Measurements from ENCODE around the gene ZBTB20. TPM values are rescaled to one million over a fixed set of nuclear protein-coding genes. Genes with fewer than 3 reads are reported as not detected.

Gene ZBTB20
- total and polyA plus RNA-seq, 2 donors (not counting 1 experiment from before 2014, with no cell fraction given): 4.0 to 123 TPM

- CTCF ChIA-PET: no interaction called here
- TF ChIP-seq CTCF (IDR thresholded peaks at IDR 0.05): no peak
- DNase-seq: no peak
- Histone ChIP-seq H3K9me3 (ENCODE audit: control extremely low read depth in 1 of 3, control insufficient read depth in 2 of 3, insufficient read depth in 1 of 3, low read length in 2 of 3) (no peaks in the 10 kb centered on the region), H3K79me2 (ENCODE audit: control insufficient read depth, insufficient read depth, low read length) (no peaks in the 10 kb centered on the region), H2AFZ (ENCODE audit: insufficient read depth, low read depth, low read length, poor library complexity, severe bottlenecking) (no peak overlapping the region), H3K36me3 (replicated peaks in 1 of 2; ENCODE audit: control extremely low read depth in 1 of 2, control insufficient read depth in 1 of 2, extremely low read depth in 1 of 2, insufficient read depth in 2 of 2, low read length in 1 of 2) (no peaks in the 10 kb centered on the region), H4K20me1 (ENCODE audit: control insufficient read depth, insufficient read depth, low read length, poor library complexity, severe bottlenecking) (no peaks in the 10 kb centered on the region), H3K27ac (ENCODE audit: low read length in 2 of 2) (no peak overlapping the region), H3K4me3 (ENCODE audit: control extremely low read depth in 1 of 5, extremely low read depth in 1 of 5, insufficient read depth in 1 of 5, low read depth in 2 of 5, low read length in 4 of 5) (no peak overlapping the region), H3K4me1 (ENCODE audit: control insufficient read depth in 2 of 2, insufficient read depth in 2 of 2, low read length in 2 of 2) (no peaks in the 10 kb centered on the region), H3K9ac (ENCODE audit: low read length) (no peak overlapping the region), H3K4me2 (replicated peaks; ENCODE audit: low read depth, low read length, poor library complexity, severe bottlenecking) (no peak overlapping the region), H3K27me3 (replicated peaks in 1 of 4; ENCODE audit: control extremely low read depth in 1 of 4, control insufficient read depth in 3 of 4, insufficient read depth in 4 of 4, low read length in 3 of 4) (no peaks in the 10 kb centered on the region)
- H3K9me3 Mint-ChIP-seq (ENCODE audit: insufficient read depth): no peaks in the 10 kb centered on the region
- POLR2A ChIA-PET: no interaction called here
- no peaks in the 10 kb centered on the region for H3K27me3 Mint-ChIP-seq
- no peak for ATAC-seq (ENCODE audit: low read depth)
- no CpG with 5 or more reads among the region's 2 CpGs for WGBS (ENCODE audit: insufficient coverage)
- no peak overlapping the region for H3K4me3 Mint-ChIP-seq
- H3K4me1 Mint-ChIP-seq: no peaks in the 10 kb centered on the region
- intact Hi-C loops (cut with micrococcal nuclease): no loop called here
- H3K27ac Mint-ChIP-seq: no peak overlapping the region
These were observed 540.8 kb downstream of the ZBTB20 start for GRCh38 chr3:114606336-114606735.

- Mint-ChIP-seq H3K4me1 (no peaks in the 10 kb centered on the region), H3K27me3 (no peaks in the 10 kb centered on the region), H3K9me3 (ENCODE audit: insufficient read depth) (no peaks in the 10 kb centered on the region), H3K27ac (no peak overlapping the region), H3K4me3 (no peak overlapping the region)
- no peak overlapping the region for H3K4me2 ChIP-seq (replicated peaks; ENCODE audit: low read depth, low read length, poor library complexity, severe bottlenecking)
- H3K9ac ChIP-seq (ENCODE audit: low read length): no peak overlapping the region
- no peak overlapping the region for H3K4me3 ChIP-seq (ENCODE audit: control extremely low read depth in 1 of 5, extremely low read depth in 1 of 5, insufficient read depth in 1 of 5, low read depth in 2 of 5, low read length in 4 of 5)
- no peak for DNase-seq
- CTCF ChIA-PET: interaction anchor here (0.7 kb wide), 1 partner anchor 223 kb away, joined by 4 read pairs; no protein-coding TSS in a partner anchor
- no peaks in the 10 kb centered on the region for H3K79me2 ChIP-seq (ENCODE audit: control insufficient read depth, insufficient read depth, low read length)
- WGBS (ENCODE audit: insufficient coverage): no CpG with 5 or more reads among the region's 1 CpG
- H3K27me3 ChIP-seq (replicated peaks in 1 of 4; ENCODE audit: control extremely low read depth in 1 of 4, control insufficient read depth in 3 of 4, insufficient read depth in 4 of 4, low read length in 3 of 4): no peaks in the 10 kb centered on the region
- H2AFZ ChIP-seq (ENCODE audit: insufficient read depth, low read depth, low read length, poor library complexity, severe bottlenecking): no peak overlapping the region
- no peaks in the 10 kb centered on the region for H4K20me1 ChIP-seq (ENCODE audit: control insufficient read depth, insufficient read depth, low read length, poor library complexity, severe bottlenecking)
- no peak for ATAC-seq (ENCODE audit: low read depth)
- H3K27ac ChIP-seq (ENCODE audit: low read length in 2 of 2): no peak overlapping the region
- no peaks in the 10 kb centered on the region for H3K4me1 ChIP-seq (ENCODE audit: control insufficient read depth in 2 of 2, insufficient read depth in 2 of 2, low read length in 2 of 2)
- intact Hi-C loops (cut with micrococcal nuclease): no loop called here
- POLR2A ChIA-PET: no interaction called here
- H3K9me3 ChIP-seq (ENCODE audit: control extremely low read depth in 1 of 3, control insufficient read depth in 2 of 3, insufficient read depth in 1 of 3, low read length in 2 of 3): no peaks in the 10 kb centered on the region
- peaks cover 0 to 2% of the 10 kb centered on the region in 2 experiments for H3K36me3 ChIP-seq (replicated peaks in 1 of 2; ENCODE audit: control extremely low read depth in 1 of 2, control insufficient read depth in 1 of 2, extremely low read depth in 1 of 2, insufficient read depth in 2 of 2, low read length in 1 of 2)
- TF ChIP-seq CTCF (IDR thresholded peaks at IDR 0.05) (no peak), EZH2 (IDR thresholded peaks at IDR 0.05; ENCODE audit: borderline replicate concordance, insufficient read depth, low read depth, low read length, poor library complexity, severe bottlenecking) (no peak)
These were observed 546.5 kb downstream of the ZBTB20 start for GRCh38 chr3:114600571-114600970.

Measured in B cell (primary cell).